A673 (cell line): Measurements from ENCODE around the gene ERMP1. TPM values are rescaled to one million over a fixed set of nuclear protein-coding genes. Genes with fewer than 3 reads are reported as not detected.

Experiments
- BruUV-seq: library from RNA; stranded (reverse); fragments of 400-500 nt; replicated peaks from 2 replicates; lab custom pipeline; 2021; lab: Mats Ljungman, UMichigan
- CTCF ChIA-PET: fragments of 300-600 bp; sonication (Branson Sonifier 250); formaldehyde crosslinking; loops from one replicate; lab custom pipeline; 2022; ENCODE audit warnings: antibody characterized with exemption; lab: Charles Lee
- POLR2A ChIA-PET: fragments of 300-600 bp; sonication (Branson Sonifier 250); formaldehyde crosslinking; loops from one replicate; lab custom pipeline; 2022; ENCODE audit warnings: antibody characterized with exemption; ENCODE audit not compliant: low non-redundant PET; lab: Charles Lee
- DNase-seq: peaks from one replicate; pipeline ENCODE4 v3.0.0-alpha.2; 2015; ENCODE audit warnings: low spot score
- H3K27ac ChIP-seq: fragments of 200-600 bp; sonication (generic); 2 replicates; pipeline ENCODE4 v1.5.1; 2016; ENCODE audit warnings: mixed run types, low read depth, mild to moderate bottlenecking, mixed read lengths, antibody characterized with exemption, low read length; ENCODE audit not compliant: poor library complexity, severe bottlenecking
- H3K27me3 ChIP-seq: fragments of 200-600 bp; sonication (generic); replicated peaks from 2 replicates; pipeline ENCODE4 v1.6.1; 2017; ENCODE audit warnings: mixed run types, low read depth, mild to moderate bottlenecking, mixed read lengths, antibody characterized with exemption, low read length; ENCODE audit not compliant: insufficient read depth, poor library complexity
- H3K36me3 ChIP-seq: fragments of 200-600 bp; sonication (generic); 2 replicates; pipeline ENCODE4 v1.6.1; 2016; ENCODE audit warnings: mixed run types, mild to moderate bottlenecking, mixed read lengths, antibody characterized with exemption, low read length; ENCODE audit not compliant: insufficient read depth, poor library complexity, severe bottlenecking
- H3K4me1 ChIP-seq: fragments of 200-600 bp; sonication (generic); 2 replicates; pipeline ENCODE4 v1.6.1; 2017; ENCODE audit warnings: mixed run types, mild to moderate bottlenecking, mixed read lengths, antibody characterized with exemption, low read length; ENCODE audit not compliant: insufficient read depth, poor library complexity, severe bottlenecking
- H3K4me3 ChIP-seq: fragments of 200-600 bp; sonication (generic); 2 replicates; pipeline ENCODE4 v1.5.1; 2016; ENCODE audit warnings: low read depth, mixed run types, mild to moderate bottlenecking, mixed read lengths, low read length; ENCODE audit not compliant: poor library complexity, severe bottlenecking
- H3K9me3 ChIP-seq: fragments of 200-600 bp; sonication (generic); 2 replicates; pipeline ENCODE4 v1.6.1; 2016; ENCODE audit warnings: mixed run types, low read depth, mild to moderate bottlenecking, mixed read lengths, antibody characterized with exemption, low read length; ENCODE audit not compliant: poor library complexity, severe bottlenecking
- EZH2 ChIP-seq: fragments of 200-600 bp; sonication (generic); IDR thresholded peaks from 2 replicates; pipeline ENCODE4 v1.6.1; 2017; ENCODE audit warnings: borderline replicate concordance, low read depth, mild to moderate bottlenecking, mixed read lengths, antibody characterized with exemption, low read length; ENCODE audit not compliant: poor library complexity, severe bottlenecking
- intact Hi-C: fragments of 100-400 bp; cut with micrococcal nuclease; formaldehyde crosslinking; loops from one replicate; pipeline ENCODE4 v1.10.0; 2022; ENCODE audit not compliant: unreplicated experiment
- total RNA-seq: library from RNA; stranded (reverse); gene quantifications from 2 replicates; pipeline ENCODE4 v1.2.3, GENCODE V29; 2021
- TF ChIP-seq, protein P1 (sequence below): fragments of 300-800, 200-600 bp; sonication (generic); conservative IDR thresholded peaks from 2 replicates; pipeline ENCODE4 v1.5.1; 2017; ENCODE audit warnings: low read depth, mild to moderate bottlenecking, antibody characterized with exemption, low read length, moderate library complexity, mixed read lengths

The ERMP1 gene
- total RNA-seq, 1 experiment from 2014 or later: 11.5 TPM

DNA sequence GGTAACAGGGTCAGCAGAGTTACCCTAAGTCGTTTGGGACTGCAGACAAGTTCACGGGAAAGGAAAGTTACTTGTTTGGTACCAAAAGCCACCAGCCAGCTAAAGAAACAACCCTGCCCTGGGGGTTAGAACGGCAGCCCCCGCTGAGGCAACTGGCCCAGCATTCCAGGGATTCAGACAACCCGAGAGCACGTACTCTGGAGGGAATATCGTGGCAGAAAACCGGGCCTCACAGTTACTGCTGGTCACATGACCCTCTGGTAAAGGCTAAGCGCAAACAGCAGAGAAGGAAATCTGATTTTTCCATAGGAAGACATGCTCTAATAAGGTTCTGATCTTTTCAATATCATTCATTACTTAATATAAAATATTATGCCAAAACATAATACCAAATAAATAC, 35.3 kb upstream of the ERMP1 start:
- POLR2A ChIA-PET: no interaction called here
- CTCF ChIA-PET: no interaction called here
- intact Hi-C loops: no loop called here
- Histone ChIP-seq H3K36me3 (no peaks in the 10 kb centered on the region), H3K27ac (no peak overlapping the region), H3K4me3 (no peak overlapping the region), H3K27me3 (no peaks in the 10 kb centered on the region), H3K9me3 (no peaks in the 10 kb centered on the region), H3K4me1 (no peaks in the 10 kb centered on the region)
- BruUV-seq: no TSS peak
- TF ChIP-seq, protein P1, sequence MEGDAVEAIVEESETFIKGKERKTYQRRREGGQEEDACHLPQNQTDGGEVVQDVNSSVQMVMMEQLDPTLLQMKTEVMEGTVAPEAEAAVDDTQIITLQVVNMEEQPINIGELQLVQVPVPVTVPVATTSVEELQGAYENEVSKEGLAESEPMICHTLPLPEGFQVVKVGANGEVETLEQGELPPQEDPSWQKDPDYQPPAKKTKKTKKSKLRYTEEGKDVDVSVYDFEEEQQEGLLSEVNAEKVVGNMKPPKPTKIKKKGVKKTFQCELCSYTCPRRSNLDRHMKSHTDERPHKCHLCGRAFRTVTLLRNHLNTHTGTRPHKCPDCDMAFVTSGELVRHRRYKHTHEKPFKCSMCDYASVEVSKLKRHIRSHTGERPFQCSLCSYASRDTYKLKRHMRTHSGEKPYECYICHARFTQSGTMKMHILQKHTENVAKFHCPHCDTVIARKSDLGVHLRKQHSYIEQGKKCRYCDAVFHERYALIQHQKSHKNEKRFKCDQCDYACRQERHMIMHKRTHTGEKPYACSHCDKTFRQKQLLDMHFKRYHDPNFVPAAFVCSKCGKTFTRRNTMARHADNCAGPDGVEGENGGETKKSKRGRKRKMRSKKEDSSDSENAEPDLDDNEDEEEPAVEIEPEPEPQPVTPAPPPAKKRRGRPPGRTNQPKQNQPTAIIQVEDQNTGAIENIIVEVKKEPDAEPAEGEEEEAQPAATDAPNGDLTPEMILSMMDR: no peak
- no peak for TF ChIP-seq EZH2
- no peak for DNase-seq

DNA sequence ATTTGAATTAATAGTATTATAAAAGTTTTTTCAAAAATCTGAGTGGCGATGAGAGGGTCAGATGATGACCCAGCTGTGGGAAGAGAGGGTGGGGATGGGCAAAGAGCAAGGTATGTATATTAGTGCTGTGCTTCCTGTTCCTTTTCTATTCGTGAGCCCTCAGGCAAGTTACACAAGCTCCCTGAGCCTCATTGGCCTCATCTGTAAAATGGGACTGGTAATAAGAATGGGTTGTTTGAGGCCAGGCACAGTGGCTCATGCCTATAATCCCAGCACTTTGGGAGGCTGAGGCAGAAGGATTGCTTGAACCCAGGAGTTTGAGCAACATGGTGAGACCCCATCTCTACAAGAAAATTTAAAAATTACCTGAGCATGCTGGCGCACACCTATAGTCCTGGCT, 33.8 kb upstream of the ERMP1 start:
- no peaks in the 10 kb centered on the region for H3K9me3 ChIP-seq
- no peak overlapping the region for H3K4me3 ChIP-seq
- H3K27ac ChIP-seq: no peak overlapping the region
- H3K36me3 ChIP-seq: no peaks in the 10 kb centered on the region
- no peak for DNase-seq
- H3K27me3 ChIP-seq: no peaks in the 10 kb centered on the region
- no TSS peak for BruUV-seq
- no peak for TF ChIP-seq EZH2
- TF ChIP-seq, protein P1: no peak
- CTCF ChIA-PET: no interaction called here
- POLR2A ChIA-PET: no interaction called here
- intact Hi-C loops: no loop called here
- H3K4me1 ChIP-seq: no peaks in the 10 kb centered on the region

DNA sequence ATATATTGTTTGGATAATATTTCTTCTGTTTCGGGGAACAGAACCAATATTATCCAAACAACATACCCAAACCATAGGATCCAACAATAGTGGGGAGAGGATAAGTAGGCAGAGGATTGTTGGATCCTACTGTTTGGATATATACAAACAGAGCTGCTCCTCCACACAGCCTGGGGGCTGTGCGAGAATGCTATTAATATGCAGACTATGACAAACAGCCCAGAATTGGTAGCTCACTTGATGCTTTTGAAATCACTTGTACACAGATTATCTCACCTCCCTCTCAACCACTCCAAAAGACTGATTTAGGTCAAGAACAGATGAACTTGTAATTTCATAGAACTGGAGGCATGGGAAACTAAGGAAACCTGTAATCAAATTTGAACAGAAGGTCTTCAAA, 33.4 kb upstream of the ERMP1 start:
- DNase-seq: no peak
- Histone ChIP-seq H3K36me3 (no peaks in the 10 kb centered on the region), H3K27ac (no peak overlapping the region), H3K4me3 (no peak overlapping the region), H3K9me3 (no peaks in the 10 kb centered on the region), H3K27me3 (no peaks in the 10 kb centered on the region), H3K4me1 (no peaks in the 10 kb centered on the region)
- intact Hi-C loops: no loop called here
- POLR2A ChIA-PET: no interaction called here
- BruUV-seq: no TSS peak
- CTCF ChIA-PET: no interaction called here
- TF ChIP-seq EZH2: no peak

DNA sequence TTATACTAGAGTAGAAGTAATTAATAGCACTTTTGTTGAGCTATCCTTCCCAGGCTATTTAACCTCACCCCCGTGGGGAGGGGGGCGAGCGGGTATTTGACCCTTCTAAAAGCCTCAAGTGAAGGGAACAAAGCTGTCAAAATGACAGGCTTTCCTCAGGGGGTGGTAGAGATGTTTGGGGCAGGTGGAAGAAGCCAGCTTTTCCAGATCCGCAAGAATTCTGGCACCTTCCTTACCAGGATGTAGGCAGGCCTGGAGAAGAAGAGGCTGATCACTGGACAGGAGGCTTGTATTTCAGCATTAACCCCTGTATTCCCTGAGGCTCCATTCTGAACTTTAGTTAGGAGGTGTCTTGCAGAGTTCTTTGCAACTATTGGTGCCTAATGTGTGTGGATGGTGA, 31.5 kb upstream of the ERMP1 start:
- BruUV-seq: no TSS peak
- H3K4me3 ChIP-seq: no peak overlapping the region
- TF ChIP-seq, protein P1: no peak
- TF ChIP-seq EZH2: no peak
- no peaks in the 10 kb centered on the region for H3K9me3 ChIP-seq
- H3K36me3 ChIP-seq: no peaks in the 10 kb centered on the region
- no peak overlapping the region for H3K27ac ChIP-seq
- DNase-seq: no peak
- H3K27me3 ChIP-seq: no peaks in the 10 kb centered on the region
- ChIA-PET POLR2A (no interaction called here), CTCF (no interaction called here)
- intact Hi-C loops: no loop called here
- H3K4me1 ChIP-seq: no peaks in the 10 kb centered on the region
